Fibroblast of pulmonary artery (primary cell): ENCODE measurements around the gene USP36.

Experiments
- DNase-seq: peaks from one replicate; pipeline ENCODE4 v3.0.0-alpha.2; 2010; ENCODE audit warnings: low read depth
- H3K4me3 ChIP-seq: replicated peaks from 2 replicates; pipeline ENCODE4 v1.5.1; 2011; ENCODE audit warnings: low read depth, mild to moderate bottlenecking, control low read depth, low read length, moderate library complexity
- TF ChIP-seq, protein P1 (sequence below): IDR thresholded peaks from 2 replicates; pipeline ENCODE4 v1.5.1; 2011; ENCODE audit warnings: mild to moderate bottlenecking, control low read depth, low read length, inconsistent platforms; ENCODE audit errors: missing control alignments

The USP36 gene

DNA sequence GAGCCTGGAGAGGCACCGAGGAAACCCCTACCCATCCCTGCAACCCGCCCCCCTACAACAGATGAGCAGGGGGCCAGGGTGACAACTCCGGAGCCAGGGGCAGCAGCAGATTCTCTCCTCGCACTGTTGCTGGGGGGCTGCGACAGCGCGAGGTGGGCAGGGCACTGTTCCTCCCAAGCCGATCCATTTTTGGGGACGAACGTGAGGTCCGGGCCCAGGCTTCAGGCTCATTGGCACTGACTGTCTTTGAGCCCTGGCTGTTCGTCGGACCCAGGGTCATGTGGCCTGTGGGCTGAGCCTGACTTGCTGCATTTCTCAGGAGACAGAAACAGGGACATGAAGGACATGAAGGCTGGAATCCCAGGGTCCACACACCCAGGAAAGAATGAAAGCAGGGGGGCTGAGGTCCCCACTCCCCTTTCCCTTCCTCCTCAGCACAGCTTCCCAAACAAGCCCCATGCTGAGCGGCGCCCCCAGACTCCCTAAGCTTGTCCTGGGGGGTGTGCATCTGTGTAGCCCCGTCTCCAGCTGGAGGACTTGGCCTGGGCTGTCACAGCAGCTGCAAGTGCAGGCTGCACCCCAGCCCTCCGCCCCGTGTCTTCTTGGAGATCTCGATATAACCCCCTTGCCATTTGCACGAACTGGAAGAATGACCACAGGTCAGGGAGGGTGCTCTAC lies 43.7 kb upstream of the USP36 start:
- peak overlapping the region; percentile 40 for H3K4me3 ChIP-seq
- peak; percentile 19 for DNase-seq
- TF ChIP-seq, protein P1, sequence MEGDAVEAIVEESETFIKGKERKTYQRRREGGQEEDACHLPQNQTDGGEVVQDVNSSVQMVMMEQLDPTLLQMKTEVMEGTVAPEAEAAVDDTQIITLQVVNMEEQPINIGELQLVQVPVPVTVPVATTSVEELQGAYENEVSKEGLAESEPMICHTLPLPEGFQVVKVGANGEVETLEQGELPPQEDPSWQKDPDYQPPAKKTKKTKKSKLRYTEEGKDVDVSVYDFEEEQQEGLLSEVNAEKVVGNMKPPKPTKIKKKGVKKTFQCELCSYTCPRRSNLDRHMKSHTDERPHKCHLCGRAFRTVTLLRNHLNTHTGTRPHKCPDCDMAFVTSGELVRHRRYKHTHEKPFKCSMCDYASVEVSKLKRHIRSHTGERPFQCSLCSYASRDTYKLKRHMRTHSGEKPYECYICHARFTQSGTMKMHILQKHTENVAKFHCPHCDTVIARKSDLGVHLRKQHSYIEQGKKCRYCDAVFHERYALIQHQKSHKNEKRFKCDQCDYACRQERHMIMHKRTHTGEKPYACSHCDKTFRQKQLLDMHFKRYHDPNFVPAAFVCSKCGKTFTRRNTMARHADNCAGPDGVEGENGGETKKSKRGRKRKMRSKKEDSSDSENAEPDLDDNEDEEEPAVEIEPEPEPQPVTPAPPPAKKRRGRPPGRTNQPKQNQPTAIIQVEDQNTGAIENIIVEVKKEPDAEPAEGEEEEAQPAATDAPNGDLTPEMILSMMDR, result no peak

DNA sequence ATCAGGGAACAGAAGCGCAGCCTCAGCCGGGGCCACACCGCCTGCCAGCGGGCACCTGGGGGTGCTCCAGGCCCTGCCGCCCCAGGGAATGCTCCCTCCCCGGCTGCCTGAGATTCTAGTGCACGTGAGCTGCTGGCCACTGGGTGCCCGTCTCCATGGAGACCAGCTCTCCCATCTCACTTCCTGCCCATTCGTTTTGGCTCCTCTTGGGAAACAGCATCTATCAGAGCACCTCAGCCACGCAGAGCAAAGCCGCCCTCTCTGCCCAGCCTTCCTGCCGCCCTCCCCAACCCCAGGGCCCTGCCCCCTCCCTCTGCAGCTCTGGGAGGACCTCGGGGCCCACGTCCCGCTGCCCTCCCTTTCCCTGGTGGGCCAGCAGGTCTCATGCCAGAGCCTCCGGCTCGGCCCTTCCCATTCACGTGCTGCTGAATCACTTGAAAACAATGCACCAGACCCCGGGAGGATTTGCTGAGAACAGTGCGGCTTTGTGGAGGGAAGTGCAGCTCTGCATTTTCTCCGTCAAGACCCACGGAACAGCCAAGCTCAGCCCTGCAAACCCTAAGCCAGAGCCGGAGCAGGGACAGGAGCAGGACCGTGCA lies 43.0 kb upstream of the USP36 start:
- TF ChIP-seq, protein P1, result no peak
- peak; percentile 98 for DNase-seq
- H3K4me3 ChIP-seq, result peak overlapping the region; percentile 40

DNA sequence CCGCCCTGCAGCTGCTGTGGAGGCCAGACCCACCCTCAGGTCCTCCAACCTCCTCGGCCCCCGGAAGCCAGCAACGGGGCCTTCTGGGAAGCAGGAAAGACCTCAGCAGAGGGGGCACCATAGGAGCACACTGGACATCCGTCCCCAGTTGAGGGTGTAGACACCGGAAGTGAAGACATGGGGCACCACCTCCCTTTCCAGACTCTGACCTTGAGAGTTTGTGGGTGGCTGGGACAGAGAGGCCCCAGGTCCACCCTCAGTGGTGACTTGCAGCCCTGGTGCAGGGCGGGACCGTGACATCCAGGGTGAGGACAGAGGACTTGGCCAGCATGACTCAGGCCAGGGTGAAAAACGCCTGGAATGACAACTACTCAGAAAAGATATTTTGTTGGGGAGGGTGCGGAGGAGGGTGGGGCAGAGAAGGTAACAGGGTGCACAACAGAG lies 42.5 kb upstream of the USP36 start:
- DNase-seq, result peak; percentile 79
- peak overlapping the region; percentile 7 for H3K4me3 ChIP-seq
- TF ChIP-seq, protein P1, result no peak

DNA sequence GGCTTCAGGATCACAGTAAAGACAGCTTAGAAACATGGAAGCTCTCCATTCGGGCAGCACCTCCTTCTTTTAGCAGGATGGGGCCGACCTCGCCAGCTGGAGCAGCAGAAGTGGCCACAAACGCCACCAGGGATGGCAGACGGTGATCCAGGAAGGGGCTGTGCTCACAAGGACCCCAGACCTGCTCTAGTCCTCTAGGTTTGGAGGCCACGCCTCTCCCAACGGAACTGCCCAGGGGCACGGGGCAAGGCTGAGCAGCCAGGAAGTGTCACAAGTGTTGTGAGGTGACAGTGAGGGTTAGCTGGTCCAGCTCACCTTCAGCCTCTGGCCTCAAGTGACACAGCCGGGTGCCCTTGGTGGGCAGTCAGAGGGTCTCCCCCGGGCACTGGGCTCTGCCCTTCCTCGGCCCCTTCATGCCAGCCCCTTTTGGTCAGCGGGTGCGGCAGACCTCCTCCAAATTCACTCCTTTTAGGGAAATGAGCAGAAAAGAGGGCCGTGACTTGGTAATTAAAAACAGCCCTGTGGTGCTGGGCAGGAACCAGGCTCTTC lies 42.0 kb upstream of the USP36 start:
- H3K4me3 ChIP-seq, result no peak overlapping the region
- DNase-seq, result no peak
- TF ChIP-seq, protein P1, result no peak

DNA sequence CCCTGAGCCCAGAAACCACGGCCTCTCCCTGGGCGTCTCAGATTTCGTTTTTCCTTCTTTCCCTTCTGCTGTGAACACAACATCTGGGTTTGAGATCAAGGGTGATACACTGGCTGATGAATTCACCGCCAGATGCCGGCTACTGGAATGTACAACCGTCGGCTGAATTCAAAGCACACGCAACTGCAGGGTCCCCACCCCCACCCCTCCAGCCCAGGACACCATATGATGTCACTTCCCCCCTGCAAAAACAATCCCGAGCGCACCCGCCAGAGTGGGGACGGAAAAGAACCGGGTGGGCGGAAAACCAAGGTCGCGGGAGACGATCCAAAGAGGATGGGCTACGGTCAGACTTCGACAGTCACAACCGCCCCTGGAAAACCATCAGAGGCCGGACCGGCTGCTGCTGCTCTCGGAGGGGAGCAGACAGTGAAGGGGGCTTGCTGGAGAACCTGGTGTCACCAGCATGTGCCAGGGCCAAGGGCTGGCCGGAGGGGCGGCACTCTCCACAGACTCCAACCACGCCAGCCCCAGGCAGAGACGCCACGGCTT lies 39.1 kb upstream of the USP36 start:
- TF ChIP-seq, protein P1, result no peak
- H3K4me3 ChIP-seq, result peak overlapping the region; percentile 2
- peak; percentile 96 for DNase-seq

DNA sequence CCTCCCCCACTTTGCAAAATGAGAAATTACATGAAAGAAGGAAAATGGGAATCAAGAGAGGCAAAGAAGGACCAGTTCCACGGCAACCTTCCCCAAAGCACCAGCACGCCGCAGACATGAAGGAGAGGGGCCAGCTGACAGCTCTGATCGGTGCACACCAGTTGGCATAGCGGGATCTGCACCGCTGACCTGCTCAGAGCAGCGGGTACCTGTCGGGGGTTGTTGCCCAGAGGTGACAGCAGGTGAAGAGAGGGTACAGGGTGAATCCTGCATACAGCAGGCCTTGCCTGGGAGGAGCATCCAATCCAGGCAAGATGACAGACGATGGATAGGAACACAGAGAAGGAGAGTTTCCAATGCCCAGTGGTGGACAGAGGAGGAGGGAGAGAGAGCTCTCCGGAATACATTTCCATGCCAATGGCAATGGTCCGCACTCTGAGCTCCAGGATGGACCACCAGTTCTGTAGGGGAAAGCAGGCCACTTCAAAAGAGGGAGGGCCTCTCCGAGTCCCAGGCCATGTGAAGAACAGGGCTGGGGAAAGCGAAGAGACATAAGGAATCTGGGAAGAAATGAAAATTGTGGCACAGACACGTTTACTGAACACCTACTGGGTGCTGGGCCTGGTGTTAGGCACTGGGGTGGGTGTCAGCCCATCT lies 38.4 kb upstream of the USP36 start:
- no peak for DNase-seq
- TF ChIP-seq, protein P1, result no peak
- peak overlapping the region; percentile 2 for H3K4me3 ChIP-seq
